ENCODE data around the gene OTOP1.

GRCh38 chr4:4269331-4269731 is 42.6 kb upstream of the OTOP1 start:
- no peak for TF ChIP-seq CTCF (IDR thresholded peaks at IDR 0.05; ENCODE audit: low read length)
- TF ChIP-seq EZH2 (IDR thresholded peaks at IDR 0.05; ENCODE audit: borderline replicate concordance, low read length), result no peak

Measured in OCI-LY1 (cell line).